GM10266 (cell line): ENCODE data around the gene ST6GALNAC4.

Source experiments
- DNase-seq: peaks from one replicate; pipeline ENCODE4 v3.0.0; 2012; ENCODE audit errors: extremely low spot score
- TF ChIP-seq, protein P1 (sequence below): IDR thresholded peaks from 2 replicates; pipeline ENCODE4 v1.5.1; 2012; ENCODE audit warnings: mild to moderate bottlenecking, low read depth; ENCODE audit not compliant: control insufficient read depth, insufficient read depth; ENCODE audit errors: missing control alignments

The ST6GALNAC4 gene

GRCh38 chr9:127916720-127917581 is at the start of gene ST6GALNAC4:
Gene ST6GALNAC4, minus strand, starts transcription at chr9:127917041. Its CDS starts 622 bp downstream, at chr9:127916419.
- TF ChIP-seq, protein P1, sequence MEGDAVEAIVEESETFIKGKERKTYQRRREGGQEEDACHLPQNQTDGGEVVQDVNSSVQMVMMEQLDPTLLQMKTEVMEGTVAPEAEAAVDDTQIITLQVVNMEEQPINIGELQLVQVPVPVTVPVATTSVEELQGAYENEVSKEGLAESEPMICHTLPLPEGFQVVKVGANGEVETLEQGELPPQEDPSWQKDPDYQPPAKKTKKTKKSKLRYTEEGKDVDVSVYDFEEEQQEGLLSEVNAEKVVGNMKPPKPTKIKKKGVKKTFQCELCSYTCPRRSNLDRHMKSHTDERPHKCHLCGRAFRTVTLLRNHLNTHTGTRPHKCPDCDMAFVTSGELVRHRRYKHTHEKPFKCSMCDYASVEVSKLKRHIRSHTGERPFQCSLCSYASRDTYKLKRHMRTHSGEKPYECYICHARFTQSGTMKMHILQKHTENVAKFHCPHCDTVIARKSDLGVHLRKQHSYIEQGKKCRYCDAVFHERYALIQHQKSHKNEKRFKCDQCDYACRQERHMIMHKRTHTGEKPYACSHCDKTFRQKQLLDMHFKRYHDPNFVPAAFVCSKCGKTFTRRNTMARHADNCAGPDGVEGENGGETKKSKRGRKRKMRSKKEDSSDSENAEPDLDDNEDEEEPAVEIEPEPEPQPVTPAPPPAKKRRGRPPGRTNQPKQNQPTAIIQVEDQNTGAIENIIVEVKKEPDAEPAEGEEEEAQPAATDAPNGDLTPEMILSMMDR, result no peak
- peak; percentile 99 for DNase-seq

- TF ChIP-seq, protein P1, result no peak
- DNase-seq, result no peak
These were observed 49.1 kb upstream of the ST6GALNAC4 start for GRCh38 chr9:127965953-127966352.

GRCh38 chr9:127963359-127964064 is 46.7 kb upstream of the ST6GALNAC4 start:
- TF ChIP-seq, protein P1, result no peak
- DNase-seq, result no peak

DNA sequence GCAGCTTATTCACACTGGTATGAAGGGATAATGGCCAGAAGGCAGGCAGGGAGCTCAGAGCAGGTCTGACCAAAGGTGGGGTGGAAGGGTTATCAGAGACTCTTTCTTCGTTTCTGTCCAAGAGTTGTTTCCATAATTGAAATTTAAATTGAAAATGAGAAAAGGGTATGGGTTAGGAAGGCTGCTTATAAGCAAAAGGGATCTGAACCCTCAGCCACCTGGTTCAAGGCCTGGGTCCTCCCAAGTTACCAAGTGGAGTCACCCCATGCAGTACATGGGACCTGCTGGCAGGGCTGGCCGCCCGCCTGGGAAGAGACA is 46.2 kb upstream of the ST6GALNAC4 start:
- TF ChIP-seq, protein P1, result no peak
- DNase-seq, result no peak

- TF ChIP-seq, protein P1, result no peak
- no peak for DNase-seq
These were observed 45.4 kb upstream of the ST6GALNAC4 start for GRCh38 chr9:127962278-127962677.

- TF ChIP-seq, protein P1, result no peak
- DNase-seq, result no peak
These were observed 44.8 kb upstream of the ST6GALNAC4 start for GRCh38 chr9:127961613-127962155.

DNA sequence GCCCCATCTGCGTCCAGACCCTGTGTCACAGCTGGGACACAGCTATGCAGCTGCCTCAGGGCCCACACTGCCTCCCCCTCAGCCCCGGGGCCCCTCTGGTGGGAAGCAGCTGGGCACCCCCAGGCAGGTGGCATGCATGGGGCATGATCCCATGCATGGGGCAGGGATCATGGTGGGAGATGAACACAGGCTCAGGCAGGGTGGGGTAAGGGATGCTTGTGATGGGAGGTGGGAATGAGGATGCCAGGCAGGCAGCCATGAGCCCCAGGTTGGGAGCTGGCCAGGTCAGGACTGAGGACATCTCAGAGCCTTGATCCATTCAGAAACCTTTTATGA is 44.3 kb upstream of the ST6GALNAC4 start:
- no peak for DNase-seq
- TF ChIP-seq, protein P1, result no peak
